HG02623 (cell line): ENCODE results near the gene NCOA5.
"Not testable (repeated sequence)": the region's sequence is repeated elsewhere in the genome, so short reads cannot be mapped to it uniquely, and the experiment has no call there.

ENCODE experiments used
- ATAC-seq: cut with Tn5 transposase; IDR thresholded peaks from one replicate; pipeline ENCODE4 v1.9.1; 2021; ENCODE audit warnings: moderate library complexity; ENCODE audit not compliant: unreplicated experiment

Gene NCOA5

DNA sequence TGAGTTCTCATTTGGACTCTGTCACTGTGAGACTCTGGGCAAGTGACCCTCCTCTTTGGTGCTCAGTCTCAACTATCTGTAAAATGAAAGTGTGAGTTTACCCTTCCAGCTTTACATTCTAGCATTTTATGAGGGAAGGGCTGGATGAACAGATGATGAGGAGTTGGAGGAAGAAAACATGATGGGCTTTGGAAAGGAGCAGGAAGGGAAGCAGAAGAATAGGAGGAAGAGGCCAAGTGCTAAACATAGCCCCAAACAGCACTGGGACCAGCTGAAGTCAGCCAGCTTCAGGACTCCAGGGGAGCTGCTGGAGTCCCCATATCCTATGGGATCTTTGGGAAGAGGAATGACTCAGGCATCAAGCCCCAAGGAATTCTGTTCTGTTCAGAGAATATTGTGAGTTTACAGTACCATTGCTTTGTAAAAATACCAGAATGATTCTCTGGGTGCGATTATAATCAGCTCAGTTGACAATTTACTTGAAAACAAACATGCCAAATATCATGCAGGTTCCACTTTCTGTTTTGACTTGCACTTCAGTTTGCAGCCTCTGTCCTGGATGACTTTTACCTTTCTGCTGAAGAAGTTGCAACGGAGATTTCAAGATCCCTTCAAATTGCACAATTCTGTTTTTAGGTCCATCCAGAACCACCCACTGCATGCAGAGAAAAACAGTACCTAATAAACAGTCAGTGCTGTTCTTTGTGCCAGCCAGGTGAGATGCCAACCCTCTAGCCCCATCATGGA, 31.6 kb upstream of the NCOA5 start:
- ATAC-seq, result no peak

DNA sequence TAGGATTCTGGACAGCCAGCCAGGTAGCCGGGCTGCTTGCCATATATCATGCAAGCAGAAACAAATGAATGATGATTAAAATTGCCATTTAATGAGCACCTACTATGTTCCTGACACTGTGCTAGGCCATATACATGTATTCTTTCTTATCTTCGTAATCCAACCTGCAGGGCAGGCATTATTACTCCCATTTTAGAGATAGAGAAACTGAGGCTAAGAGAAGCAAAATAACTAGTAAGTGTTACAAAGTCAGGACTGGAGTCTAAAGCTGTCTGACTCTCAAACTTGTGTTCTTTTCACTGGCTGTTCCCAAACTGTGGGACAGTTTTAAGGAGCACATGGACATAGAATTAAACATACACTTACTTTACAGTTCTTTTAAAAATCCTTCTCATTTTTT, 30.4 kb upstream of the NCOA5 start:
- ATAC-seq, result no peak

GRCh38 chr20:46119547-46119946, 29.8 kb upstream of the NCOA5 start:
- no peak for ATAC-seq

- ATAC-seq, result peak; percentile 27
Measured at GRCh38 chr20:46119028-46119546, 29.3 kb upstream of the NCOA5 start.

- peak; percentile 30 for ATAC-seq
Measured at GRCh38 chr20:46118481-46119020, 28.8 kb upstream of the NCOA5 start.

DNA sequence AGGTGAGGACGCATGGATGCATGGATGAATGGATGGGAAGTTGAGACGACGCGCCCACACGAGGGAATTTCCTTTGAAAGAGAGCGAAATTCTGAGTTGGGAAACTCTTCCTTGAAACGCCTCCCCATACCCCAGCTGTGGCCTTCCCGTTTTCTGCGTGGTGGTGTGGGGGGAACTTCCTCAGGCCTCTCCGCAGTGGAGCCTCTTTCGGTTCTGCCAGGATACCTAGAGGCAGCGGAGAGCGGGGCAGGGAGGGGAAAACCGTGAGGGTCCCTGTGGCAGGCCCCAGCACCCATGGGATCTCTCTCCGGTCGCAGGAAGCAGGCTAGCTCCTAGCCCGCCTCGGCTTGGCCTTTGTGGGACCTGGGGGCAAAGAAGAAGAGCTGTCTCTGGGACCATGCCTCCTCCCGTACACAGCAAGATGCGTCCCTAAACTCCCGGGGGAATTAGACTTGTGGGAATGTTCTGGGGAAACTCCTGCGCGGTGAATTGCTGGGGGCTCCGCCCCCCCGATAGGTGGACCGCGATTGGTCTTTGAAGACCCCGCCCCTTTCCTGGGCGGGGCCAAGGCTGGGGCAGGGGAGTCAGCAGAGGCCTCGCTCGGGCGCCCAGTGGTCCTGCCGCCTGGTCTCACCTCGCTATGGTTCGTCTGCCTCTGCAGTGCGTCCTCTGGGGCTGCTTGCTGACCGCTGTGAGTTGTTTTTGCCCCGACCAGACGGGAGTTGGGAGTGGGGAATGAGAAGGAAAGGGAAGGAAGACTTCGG, 28.1 kb upstream of the NCOA5 start, which contains the start of gene CD40:
Gene CD40 (plus strand): TSS at position 611 of the 764 bp plus-strand sequence. CDS start 30 bp downstream, at position 641.
- ATAC-seq, result peak; percentile 75

DNA sequence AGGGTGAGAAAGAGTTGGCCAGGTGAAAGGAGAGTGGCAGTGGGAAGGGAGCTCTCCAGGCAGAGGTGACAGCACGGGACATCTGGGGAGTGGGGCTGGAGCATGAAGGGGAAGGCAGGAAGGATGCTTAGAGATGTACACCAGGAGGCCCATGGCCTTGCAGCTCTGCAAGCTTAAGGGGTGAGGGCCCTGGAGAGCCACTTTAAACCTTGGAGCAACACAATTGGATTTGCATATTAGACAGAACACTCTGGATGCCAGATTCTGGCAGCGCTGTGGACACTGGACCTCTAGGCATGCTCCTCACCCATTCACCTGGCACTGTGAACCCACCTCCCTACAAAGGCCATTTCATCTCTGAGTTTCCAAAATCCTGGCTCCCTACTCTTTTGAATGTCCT, 24.7 kb upstream of the NCOA5 start:
- ATAC-seq, result no peak

GRCh38 chr20:46113113-46113470, 23.3 kb upstream of the NCOA5 start:
- ATAC-seq, result no peak

GRCh38 chr20:46112430-46113112, 22.8 kb upstream of the NCOA5 start:
- no peak for ATAC-seq

DNA sequence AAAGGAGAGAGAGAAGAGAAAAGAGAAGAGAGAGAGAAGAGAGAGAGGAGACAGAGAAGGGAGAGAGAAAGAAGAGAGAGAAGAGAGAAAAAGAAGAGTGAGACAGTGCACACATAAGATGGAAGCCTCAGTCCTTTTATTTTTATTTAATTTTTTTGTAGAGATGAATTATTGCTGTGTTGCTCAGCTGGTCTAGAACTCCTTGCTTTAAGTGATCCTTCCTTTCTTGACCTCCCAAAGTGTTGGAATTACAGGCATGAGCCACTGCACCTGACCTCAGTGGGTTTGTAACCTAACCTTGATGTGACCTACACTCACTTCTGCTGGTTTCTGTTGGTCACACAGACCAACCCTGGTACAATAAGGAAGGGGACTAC, 22.1 kb upstream of the NCOA5 start:
- ATAC-seq, result no peak

- ATAC-seq, result no peak
Measured at GRCh38 chr20:46111028-46111835, 21.5 kb upstream of the NCOA5 start.

GRCh38 chr20:46108976-46109375, 19.2 kb upstream of the NCOA5 start:
- no peak for ATAC-seq

- peak; percentile 82 for ATAC-seq
Measured at GRCh38 chr20:46108435-46108841, 18.7 kb upstream of the NCOA5 start.

DNA sequence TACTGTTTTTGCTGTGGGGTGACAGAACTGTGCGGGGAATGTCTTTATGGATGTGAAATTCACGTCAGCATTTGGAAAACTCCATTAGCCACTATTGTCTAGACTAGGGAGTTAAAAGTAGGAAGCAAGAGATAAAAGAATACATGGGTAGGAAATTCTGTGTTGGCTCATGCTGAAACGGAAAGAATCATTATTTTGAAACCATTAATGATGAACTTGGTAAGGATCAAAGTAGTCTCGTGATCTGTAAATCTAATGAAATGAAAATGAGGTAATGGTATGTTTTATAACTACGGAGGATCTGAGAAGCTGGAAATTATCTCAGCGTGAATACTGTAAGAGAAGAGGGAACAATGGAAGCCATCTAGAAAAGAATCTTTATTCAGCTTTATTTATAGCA, 17.3 kb upstream of the NCOA5 start:
- ATAC-seq, result no peak

- no peak for ATAC-seq
Measured at GRCh38 chr20:46104262-46104661, 14.5 kb upstream of the NCOA5 start.

- ATAC-seq, result no peak
Measured at GRCh38 chr20:46102940-46103339, 13.2 kb upstream of the NCOA5 start.

- no peak for ATAC-seq
Measured at GRCh38 chr20:46101957-46102356, 12.2 kb upstream of the NCOA5 start.

DNA sequence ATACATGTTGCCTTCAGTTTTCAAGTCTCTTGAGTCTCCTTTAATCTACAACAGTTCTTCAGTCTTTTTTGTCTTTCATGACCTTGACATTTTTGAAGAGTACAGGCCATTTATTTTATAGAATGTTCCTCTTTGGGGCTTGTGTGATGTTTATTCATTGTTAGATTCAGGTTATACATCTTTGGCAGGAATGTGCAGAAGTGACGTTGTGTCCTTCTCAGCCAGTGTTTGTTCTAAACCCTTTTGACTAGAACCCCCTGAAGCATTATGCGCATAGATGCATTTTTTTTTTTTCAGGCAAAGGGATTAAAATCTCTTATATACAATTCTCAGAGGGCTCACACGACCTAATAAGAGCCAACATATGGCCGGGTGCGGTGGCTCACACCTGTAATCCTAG, 11.2 kb upstream of the NCOA5 start:
- no peak for ATAC-seq

GRCh38 chr20:46100444-46100843, 10.7 kb upstream of the NCOA5 start:
- ATAC-seq, result not testable (repeated sequence)

DNA sequence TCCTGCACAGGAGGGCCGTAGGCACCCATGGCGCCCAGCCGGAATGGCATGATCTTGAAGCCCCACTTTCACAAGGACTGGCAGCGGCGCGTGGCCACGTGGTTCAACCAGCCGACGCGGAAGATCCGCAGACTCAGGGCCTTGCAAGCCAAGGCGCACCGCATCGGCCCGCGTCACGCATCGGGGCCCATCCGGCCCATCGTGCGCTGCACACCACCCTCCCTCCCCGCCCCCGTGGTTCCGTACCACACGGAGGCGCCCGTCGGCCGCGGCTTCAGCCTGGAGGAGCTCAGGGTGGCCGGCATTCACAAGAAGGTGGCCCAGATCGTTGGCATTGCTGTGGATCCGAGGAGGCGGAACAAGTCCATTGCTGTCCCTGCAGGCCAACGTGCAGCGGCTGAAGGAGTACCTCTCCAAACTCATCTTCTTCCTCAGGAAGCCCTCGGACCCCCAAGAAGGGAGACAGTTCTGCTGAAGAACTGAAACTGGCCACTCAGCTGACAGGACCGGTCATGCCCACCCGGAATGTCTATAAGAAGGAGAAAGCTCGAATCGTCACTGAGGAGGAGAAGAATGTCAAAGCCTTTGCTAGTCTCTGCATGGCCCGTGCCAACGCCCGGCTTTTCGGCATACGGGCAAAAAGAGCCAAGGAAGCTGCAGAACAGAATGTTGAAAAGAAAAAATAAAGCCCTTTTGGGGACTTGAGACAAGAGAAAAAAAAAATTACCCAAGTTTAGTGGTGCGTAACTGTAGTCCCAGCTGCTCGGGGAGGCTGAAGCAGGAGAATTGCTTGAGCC, 9.9 kb upstream of the NCOA5 start:
- no peak for ATAC-seq
